ENCODE measurements around the gene SSX4B. TPM values are rescaled to one million over a fixed set of nuclear protein-coding genes. Genes with fewer than 3 reads are reported as not detected.
"Not testable (repeated sequence)": the region's sequence is repeated elsewhere in the genome, so short reads cannot be mapped to it uniquely, and the experiment has no call there.

The SSX4B gene
- total RNA-seq, 1 donor from 2014 or later, result not detected

DNA sequence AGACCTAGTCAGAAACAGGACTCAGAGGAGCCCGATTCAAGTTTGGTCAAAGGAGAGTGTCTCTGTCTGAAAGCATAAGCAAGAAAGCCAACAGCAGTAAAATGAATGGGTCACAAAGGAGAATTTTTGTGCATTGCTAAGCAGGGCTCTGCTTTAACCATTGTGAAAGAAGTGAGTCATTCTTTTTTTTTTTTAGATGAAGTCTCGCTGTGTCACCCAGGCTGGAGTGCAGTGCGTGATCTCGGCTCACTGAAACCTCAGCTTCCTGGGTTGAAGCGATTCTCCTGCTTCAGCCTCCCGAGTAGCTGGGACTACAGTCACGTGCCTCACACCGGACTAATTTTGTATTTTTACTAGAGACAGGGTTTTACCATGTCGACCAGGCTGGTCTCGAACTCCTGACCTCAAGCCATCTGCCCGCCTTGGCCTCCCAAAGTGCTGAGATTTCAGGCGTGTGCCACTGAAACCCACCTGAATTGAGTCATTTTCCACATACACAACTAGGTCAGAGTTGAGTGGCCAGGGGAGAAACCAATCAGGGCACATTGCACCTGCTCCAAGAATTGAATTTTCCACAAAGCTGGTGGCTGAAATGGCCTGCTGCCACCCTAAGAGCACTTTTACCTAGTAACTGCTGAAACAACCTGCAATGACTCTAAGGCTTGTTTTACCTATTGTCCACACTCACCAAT lies 43.9 kb downstream of the SSX4B start:
- H3K27ac Mint-ChIP-seq; H3K27me3 Mint-ChIP-seq; H3K4me1 Mint-ChIP-seq (ENCODE audit: low read depth); DNase-seq (ENCODE audit: low spot score, unreplicated experiment); H3K9me3 Mint-ChIP-seq (ENCODE audit: low read depth); H3K4me3 Mint-ChIP-seq (ENCODE audit: low read depth); H3K36me3 Mint-ChIP-seq (ENCODE audit: insufficient read depth): not testable (repeated sequence)

GRCh38 chrX:48359281-48359680 lies 52.5 kb downstream of the SSX4B start:
- not testable (repeated sequence) for H3K36me3 Mint-ChIP-seq (ENCODE audit: insufficient read depth); H3K27ac Mint-ChIP-seq; H3K27me3 Mint-ChIP-seq; DNase-seq (ENCODE audit: low spot score, unreplicated experiment); H3K9me3 Mint-ChIP-seq (ENCODE audit: low read depth); H3K4me1 Mint-ChIP-seq (ENCODE audit: low read depth); H3K4me3 Mint-ChIP-seq (ENCODE audit: low read depth)

DNA sequence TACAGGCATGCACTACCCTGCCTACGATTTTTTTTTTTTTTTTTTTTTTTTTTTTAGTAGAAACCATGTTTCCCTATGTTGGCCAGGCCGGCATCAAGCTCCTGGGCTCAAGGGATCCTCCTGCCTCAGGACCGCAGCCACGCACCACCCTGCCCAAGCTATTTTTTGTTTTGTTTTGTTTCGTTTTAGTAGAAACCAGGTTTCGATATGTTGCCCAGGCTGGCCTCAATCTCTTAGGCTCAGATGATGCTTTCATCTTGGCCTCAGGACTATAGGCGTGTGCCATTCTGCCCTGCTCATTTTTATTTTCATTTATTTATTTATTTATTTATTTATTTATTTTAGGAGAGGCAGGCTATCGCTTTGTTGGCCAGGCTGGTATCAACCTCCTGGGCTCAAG lies 54.1 kb downstream of the SSX4B start:
- Mint-ChIP-seq H3K4me3 (ENCODE audit: low read depth) (no peak overlapping the region), H3K27me3 (no peaks in the 10 kb centered on the region), H3K9me3 (ENCODE audit: low read depth) (peaks cover 3% of the 10 kb centered on the region)

GRCh38 chrX:48356315-48357094 lies 55.3 kb downstream of the SSX4B start, which contains the start of gene SSX3:
Gene SSX3 (minus strand): TSS chrX:48356703. CDS start chrX:48355249, 1,454 bp downstream.
- H3K9me3 Mint-ChIP-seq (ENCODE audit: low read depth); H3K4me3 Mint-ChIP-seq (ENCODE audit: low read depth); H3K27me3 Mint-ChIP-seq; H3K36me3 Mint-ChIP-seq (ENCODE audit: insufficient read depth); H3K4me1 Mint-ChIP-seq (ENCODE audit: low read depth); DNase-seq (ENCODE audit: low spot score, unreplicated experiment); H3K27ac Mint-ChIP-seq: not testable (repeated sequence)

More for the DNA sequence above, 54.1 kb downstream of the SSX4B start:
- Mint-ChIP-seq H3K27ac (no peak overlapping the region), H3K36me3 (ENCODE audit: insufficient read depth) (no peaks in the 10 kb centered on the region), H3K4me1 (ENCODE audit: low read depth) (no peaks in the 10 kb centered on the region)
- no peak for DNase-seq (ENCODE audit: low spot score, unreplicated experiment)
- TF ChIP-seq CTCF (IDR thresholded peaks at IDR 0.05; ENCODE audit: unreplicated experiment), result no peak

Other genes starting within 250 kb of the SSX4B start
- gene SSX5, start 215.2 kb downstream of the SSX4B start, total RNA-seq, result not detected in 2 replicates
- not detected in 2 replicates for gene SSX1, start 156.6 kb downstream of the SSX4B start, total RNA-seq
- gene SSX3, start 55.3 kb downstream of the SSX4B start, total RNA-seq, result not detected in 2 replicates
- not detected in 2 replicates for gene SSX4, start 28.4 kb downstream of the SSX4B start, total RNA-seq
- 0.33 and 0.74 TPM in 2 replicates for gene SLC38A5, start 58.3 kb upstream of the SSX4B start, total RNA-seq
- gene FTSJ1, start 64.2 kb upstream of the SSX4B start, total RNA-seq, result 40.5 and 41.8 TPM in 2 replicates
- gene PORCN, start 97.0 kb upstream of the SSX4B start, total RNA-seq, result 6.5 and 8.3 TPM in 2 replicates
- 73.1 and 81.9 TPM in 2 replicates for gene EBP, start 109.8 kb upstream of the SSX4B start, total RNA-seq
- gene TBC1D25, start 127.8 kb upstream of the SSX4B start, total RNA-seq, result 12.6 and 14.5 TPM in 2 replicates
- gene RBM3, start 162.5 kb upstream of the SSX4B start, total RNA-seq, result 140 and 169 TPM in 2 replicates
- 103 and 112 TPM in 2 replicates for gene WDR13, start 185.5 kb upstream of the SSX4B start, total RNA-seq

All from progenitor cell of endocrine pancreas (in vitro differentiated cells).